GM21390 (cell line): ENCODE data around the gene MLLT3.

Experiments used
- ATAC-seq: cut with Tn5 transposase; IDR thresholded peaks from one replicate; pipeline ENCODE4 v1.9.1; 2021; ENCODE audit not compliant: unreplicated experiment

Gene MLLT3

DNA sequence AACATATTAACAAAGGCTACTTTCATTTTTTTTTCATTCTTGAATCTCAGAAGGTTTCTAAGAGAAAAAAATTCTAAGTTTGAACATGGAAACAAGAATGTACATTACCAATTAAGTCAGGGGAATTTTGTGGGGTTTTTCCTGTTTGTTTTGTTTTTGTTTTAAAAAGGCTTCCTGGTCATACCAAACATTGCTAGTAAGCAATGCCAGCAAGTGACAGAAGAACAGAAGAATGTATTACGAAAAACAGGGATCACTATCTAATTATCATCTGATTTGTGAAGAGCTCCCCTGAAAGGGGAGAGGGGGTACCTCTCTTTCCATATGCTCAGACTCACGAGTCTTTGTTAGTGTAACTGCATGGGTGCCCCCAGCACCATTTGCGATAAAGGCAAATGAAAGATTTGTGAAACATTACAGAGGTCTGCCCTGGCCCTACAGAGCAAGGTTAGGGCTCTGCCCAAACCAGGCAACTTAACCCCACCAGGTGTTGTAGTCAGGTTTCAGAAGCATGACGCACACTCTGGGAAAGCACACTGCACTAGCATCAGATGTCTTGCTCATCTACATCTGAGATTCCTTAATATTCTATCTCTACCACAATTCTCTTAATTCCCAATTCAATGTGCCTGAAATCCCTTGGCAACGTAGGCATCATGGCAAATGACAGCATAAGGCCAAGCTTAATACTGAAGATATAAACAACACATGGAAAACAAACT is 268.2 kb downstream of the MLLT3 start:
- ATAC-seq, result no peak

DNA sequence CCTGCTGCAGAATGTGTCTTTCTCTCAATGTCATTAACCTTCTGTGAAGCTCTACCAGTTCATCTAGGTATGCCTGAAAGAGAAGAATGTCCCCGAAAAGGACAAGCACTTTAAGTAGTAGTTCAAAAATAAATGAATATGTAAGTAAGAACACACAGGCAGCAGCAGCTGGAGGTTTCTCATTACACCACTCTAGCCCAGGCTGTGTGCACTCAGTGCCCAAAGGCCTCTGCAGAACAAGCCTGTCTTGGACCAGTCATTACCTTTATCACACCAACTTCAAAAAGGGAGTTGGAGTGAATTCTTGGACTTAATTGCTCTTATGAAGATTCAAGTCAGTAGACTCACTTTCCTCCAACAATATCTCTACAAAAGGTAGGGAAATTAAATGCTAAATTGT is 268.8 kb downstream of the MLLT3 start:
- ATAC-seq, result peak; percentile 39

- no peak for ATAC-seq
Observed at GRCh38 chr9:20352591-20352990, 269.7 kb downstream of the MLLT3 start.

- no peak for ATAC-seq
Observed at GRCh38 chr9:20351715-20352114, 270.6 kb downstream of the MLLT3 start.

GRCh38 chr9:20349568-20349967 is 272.7 kb downstream of the MLLT3 start:
- ATAC-seq, result no peak

GRCh38 chr9:20343325-20343724 is 279.0 kb downstream of the MLLT3 start:
- ATAC-seq, result no peak

DNA sequence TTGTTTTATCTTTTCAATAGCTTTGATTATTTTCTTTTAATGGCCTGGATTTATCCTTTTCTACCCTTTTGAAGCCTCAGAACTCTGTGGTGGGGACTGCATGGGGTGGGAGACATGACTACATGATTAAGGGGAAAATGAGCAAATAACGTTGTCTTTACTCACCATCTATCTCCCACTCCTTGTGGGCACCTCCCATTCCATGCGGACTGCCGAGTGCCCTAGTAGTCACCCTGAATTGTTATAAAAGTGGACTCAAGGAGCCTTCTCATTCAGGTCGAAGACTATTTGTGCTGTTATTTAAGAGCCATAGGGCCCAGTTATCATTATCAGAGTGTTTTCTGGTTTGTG is 281.8 kb downstream of the MLLT3 start:
- ATAC-seq, result no peak

DNA sequence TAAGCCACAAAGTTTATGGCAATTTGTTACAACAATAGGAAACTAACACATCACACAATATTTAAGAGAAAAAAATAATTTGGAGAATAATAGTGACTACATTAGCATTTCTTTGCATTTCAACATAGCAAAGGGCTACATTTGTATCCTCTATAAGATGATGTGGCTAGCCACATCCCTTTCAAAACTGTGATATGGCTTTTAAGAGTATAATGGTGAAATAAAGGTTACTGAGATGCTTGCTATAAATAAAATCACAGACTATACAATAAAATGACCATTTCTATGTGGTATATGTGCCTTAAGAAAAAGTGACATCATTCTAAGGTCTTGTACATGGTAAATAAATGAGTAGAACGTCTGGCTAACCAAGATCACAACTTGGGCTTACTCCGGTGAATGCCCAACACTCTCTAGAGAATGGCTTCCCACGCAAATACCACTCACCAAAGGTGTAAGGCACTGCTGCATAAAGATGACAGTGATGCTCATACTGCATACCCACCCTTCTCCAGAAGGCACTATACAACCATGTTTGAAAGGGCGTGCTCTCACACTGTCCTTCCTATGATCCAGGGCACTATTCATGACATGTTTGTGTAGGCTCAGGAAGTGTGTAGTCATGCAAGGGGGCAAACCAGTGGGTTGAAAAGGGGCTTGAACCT is 286.5 kb downstream of the MLLT3 start:
- no peak for ATAC-seq

GRCh38 chr9:20333991-20334390 is 288.3 kb downstream of the MLLT3 start:
- no peak for ATAC-seq

GRCh38 chr9:20331095-20331685 is 291.1 kb downstream of the MLLT3 start:
- ATAC-seq, result peak; percentile 67

DNA sequence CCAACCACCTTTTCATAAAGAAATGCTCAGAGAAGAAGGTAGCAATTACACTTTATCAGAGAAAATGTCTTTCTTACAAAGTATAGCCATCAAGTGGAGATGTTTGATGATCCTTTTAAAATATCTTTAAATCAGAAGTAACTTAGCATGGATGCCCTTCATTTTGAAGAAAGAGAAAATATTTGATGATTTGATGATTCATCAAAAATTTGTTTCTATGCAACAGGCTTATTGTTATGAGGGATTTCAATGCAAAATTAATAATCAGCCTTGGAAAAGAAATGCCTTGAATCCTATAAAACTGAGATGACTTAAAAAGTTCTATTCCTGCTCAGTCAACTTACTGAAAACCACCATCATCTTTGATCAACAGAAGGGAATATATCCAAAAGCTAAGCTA is 291.6 kb downstream of the MLLT3 start:
- no peak for ATAC-seq

DNA sequence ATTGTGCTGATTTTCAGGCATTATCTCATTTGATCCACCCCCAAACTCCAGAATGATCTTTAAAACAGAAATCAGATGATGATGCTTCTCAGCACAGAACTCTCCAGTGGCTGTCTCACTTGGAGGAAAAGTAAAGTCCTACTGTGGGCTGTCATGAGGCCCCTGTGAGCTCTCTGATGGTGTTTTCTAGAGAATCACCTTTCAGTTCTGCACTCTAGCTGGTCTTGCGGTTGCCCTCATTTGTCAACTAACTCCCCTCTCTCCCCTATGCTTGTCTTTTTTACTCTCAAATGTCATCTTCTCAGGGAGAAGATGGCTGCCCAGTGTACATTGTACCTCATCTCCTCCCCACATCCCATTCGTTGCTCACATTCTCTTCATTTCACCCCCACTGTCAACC is 295.8 kb downstream of the MLLT3 start:
- ATAC-seq, result no peak

DNA sequence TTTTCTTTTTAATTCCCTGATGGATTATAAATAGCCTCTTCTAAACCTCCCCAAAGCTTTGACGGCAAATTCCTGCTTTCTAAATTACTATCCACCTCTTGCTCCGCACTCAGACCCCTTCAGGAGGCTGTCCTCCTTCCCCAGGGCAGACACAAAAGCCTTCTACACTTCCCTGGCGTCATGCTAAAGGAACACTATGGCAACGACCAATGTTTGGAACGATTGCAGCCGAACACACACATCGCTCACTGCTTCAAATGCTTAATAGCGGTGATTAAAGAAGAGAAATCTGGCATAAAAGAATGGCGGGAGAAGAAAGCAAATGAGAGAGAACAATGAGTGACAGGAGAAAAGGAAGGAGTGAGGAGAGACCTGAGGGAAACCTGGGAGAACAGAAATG is 297.3 kb downstream of the MLLT3 start:
- ATAC-seq, result no peak

DNA sequence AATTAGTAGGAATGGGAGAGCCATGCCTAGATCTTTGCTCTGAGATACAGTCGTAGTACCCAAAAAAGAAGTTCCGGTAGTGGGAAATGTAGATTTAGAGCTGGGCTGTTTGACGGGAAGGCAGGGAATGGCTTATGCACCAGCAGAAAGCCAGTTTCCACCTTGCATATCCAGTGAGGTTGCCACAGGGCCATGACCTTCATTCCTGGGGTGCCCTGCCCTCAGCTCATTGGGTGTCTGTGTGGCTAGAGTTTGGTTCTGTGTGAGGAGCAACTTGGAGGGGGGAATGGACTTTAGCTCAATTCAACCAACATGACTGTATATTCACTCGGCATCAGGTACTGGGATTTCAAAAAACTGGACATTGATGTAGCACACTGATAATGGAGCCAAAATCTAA is 300.1 kb downstream of the MLLT3 start:
- no peak for ATAC-seq

DNA sequence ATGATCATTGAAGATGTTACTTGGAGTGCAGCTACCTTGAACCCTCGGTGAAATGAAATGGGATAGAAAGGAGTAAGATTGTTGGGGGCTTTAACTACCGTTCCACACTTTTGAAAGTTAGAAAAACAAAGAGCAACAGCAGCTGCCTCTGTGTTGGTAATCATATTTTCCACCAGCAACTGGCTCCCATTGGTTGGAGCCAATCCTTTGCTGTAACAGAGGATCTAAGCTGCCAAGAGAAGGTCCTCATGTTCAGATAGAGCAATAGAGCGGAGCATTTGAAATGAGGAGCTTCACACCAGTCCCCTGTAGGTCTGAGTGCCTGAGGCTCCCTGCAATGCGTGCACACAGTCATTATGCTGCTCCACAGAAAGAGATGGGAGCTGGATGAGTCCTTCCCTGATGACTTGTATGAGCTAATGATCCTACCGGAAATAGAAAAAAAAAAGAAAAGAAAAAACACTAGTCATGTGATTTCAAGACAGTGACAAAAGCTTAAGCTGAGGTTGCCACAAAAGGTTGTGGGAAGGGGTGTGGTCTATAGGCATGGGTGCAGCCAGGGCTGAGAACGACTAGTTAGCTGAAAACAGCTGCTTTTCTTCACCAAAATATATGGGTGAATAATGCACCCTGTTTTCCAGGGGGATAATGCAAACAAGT is 300.7 kb downstream of the MLLT3 start:
- ATAC-seq, result no peak

GRCh38 chr9:20320921-20321320 is 301.4 kb downstream of the MLLT3 start:
- no peak for ATAC-seq

DNA sequence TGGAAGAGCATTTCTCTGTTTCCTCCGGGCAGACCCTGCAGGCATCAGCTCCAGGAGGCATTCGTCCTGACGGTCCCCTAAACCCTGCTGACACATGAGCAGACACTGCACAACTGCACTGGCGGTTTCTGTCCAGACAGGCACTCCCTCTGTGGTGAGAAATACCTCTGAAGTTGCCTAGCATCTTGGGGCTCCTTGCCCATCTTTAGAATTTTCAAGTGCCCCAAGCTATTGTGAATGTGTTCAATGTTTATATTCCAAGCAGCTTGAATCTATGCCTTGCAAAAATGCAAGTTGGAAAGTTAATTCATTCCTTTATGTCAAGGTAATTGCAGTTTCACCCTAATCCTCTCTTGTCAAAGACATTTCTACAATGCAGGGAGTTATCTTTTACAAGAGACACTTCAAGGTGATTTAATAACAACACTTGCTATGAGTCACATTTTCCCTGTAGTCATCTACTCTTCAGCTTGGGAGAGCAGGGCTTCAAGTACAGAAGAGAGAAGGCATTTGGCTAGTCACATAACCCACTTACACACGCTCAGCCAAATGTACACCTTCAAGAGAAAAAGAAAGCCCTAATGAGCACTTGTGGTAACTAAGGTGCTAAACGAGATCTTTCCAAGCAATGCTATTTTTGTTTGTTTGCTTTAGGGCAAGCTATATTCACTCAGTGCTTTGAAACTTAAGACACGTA is 302.5 kb downstream of the MLLT3 start:
- no peak for ATAC-seq

DNA sequence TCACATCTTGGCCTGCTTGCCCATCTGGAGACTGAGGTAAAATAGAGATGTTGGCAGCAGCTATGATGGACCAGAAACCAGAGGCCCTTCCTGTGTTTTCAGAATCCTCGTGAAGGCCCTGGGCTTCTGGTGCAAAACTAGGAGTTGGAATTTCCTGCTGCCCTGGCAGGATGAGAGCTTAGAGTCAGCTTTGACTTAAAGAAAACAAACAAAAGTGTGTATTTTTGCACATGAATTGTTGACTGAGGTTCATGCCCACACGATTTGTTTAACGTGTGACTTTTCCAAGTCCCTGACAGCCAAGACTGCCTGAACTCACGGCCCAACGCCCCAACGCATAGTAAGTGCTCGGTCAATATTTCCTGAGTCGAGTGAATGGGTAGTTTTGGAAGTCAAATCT is 303.1 kb downstream of the MLLT3 start:
- ATAC-seq, result no peak

DNA sequence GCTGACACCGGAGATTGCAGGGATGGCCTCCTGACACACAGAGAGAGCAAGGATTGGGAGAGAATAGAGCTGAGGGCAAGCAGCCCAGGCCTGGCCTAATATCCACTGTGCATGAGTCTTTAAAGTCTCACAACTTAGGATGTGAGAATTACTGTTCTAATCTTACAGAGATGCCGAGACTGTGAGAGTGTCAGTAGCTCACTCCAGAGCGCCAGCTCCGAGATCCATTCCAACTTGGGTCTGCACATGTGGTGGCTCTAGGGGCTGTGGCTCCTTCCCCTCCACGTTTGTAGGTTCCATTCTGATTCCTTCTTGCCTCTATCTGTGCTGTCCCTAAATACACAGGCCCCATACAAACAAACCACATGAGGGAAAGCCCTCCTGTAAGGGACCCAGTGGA is 304.6 kb downstream of the MLLT3 start:
- no peak for ATAC-seq

DNA sequence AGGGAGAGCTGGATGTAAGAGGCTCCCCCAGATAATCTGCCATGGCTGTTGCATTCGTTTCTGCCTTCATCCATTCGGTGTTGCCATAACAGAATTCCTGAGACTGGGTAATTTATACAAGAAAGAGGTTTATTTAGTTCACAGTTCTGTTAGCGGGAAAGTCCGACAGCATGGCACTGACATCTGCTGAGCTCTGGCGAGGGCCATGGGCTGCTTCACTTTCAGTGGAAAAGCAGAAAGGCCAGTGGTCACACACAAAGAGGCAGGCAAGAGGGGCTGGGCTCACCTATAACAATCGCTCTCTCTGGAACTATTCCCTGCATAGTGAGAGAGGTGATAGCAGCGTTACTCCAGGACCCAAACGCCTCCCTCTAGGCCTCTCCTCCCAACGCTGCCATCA is 305.9 kb downstream of the MLLT3 start:
- no peak for ATAC-seq

DNA sequence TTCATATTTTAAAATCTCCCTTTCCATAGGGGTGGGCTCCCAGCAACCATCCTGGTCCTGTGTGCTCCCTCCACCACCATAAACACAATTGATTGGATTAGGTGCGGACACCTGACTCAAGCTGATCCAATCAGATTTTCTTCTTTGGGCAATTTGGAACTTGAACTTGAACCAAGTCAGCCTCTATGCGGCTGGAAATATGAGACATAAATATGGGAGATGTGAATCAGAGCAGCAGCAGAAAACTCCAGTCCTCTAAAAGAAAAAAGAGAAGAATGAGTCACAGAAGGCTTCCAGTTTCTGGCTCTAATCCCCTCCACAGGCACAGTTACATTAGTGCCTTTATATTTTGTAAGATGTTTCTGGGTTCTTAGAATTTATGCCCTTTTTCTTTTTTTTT is 306.6 kb downstream of the MLLT3 start:
- ATAC-seq, result no peak
